PFSK-1 (cell line): ENCODE data around the gene SSX2IP.

ENCODE experiments used
- FOXP2 ChIP-seq: optimal IDR thresholded peaks from 2 replicates; pipeline ENCODE3; 2011; ENCODE audit warnings: borderline replicate concordance, control low read depth, inconsistent platforms; ENCODE audit not compliant: insufficient read depth; ENCODE audit errors: extremely low read length, extremely low read depth
- POLR2AphosphoS5 ChIP-seq: IDR thresholded peaks from 2 replicates; pipeline ENCODE4 v1.6.1; 2012; ENCODE audit warnings: low read depth, mild to moderate bottlenecking, control low read depth, low read length, moderate library complexity
- REST ChIP-seq, 2 experiments: IDR thresholded peaks; 2 replicates each; pipeline versions ENCODE4 v1.6.1 to v1.8.0; 2011 to 2012; ENCODE audit warnings: low read depth in 2 of 2, low read length in 2 of 2, control low read depth in 1 of 2, inconsistent platforms in 1 of 2, mild to moderate bottlenecking in 1 of 2, moderate library complexity in 1 of 2; ENCODE audit not compliant: insufficient read depth in 1 of 2
- SIN3A ChIP-seq: IDR thresholded peaks from 2 replicates; pipeline ENCODE4 v1.6.1; 2012; ENCODE audit warnings: mild to moderate bottlenecking, low read length, moderate library complexity, borderline replicate concordance; ENCODE audit not compliant: insufficient read depth
- TAF1 ChIP-seq: IDR thresholded peaks from 2 replicates; pipeline ENCODE4 v1.6.1; 2012; ENCODE audit warnings: low read length, control low read depth, borderline replicate concordance; ENCODE audit not compliant: insufficient read depth

GRCh38 chr1:84726593-84727499 lies 36.6 kb upstream of the SSX2IP start:
- no peak for TF ChIP-seq TAF1
- TF ChIP-seq POLR2AphosphoS5, result no peak
- TF ChIP-seq REST (IDR thresholded peaks at IDR 0.05; ENCODE audit: insufficient read depth in 1 of 2, low read depth in 2 of 2, low read length in 2 of 2), result no peak
- TF ChIP-seq SIN3A, result no peak
- TF ChIP-seq FOXP2, result no peak
